CD1c-positive myeloid dendritic cell (primary cell): ENCODE results near the gene POU2AF1.

ENCODE experiments used
- DNase-seq: peaks from one replicate; pipeline ENCODE4 v3.0.0-alpha.2; 2016; ENCODE audit errors: extremely low spot score

POU2AF1 gene

GRCh38 chr11:111387363-111387762, 8.3 kb upstream of the POU2AF1 start:
- no peak for DNase-seq

- no peak for DNase-seq
These were observed 7.6 kb upstream of the POU2AF1 start for GRCh38 chr11:111386611-111387150.

GRCh38 chr11:111384494-111384893, 5.4 kb upstream of the POU2AF1 start:
- no peak for DNase-seq

GRCh38 chr11:111382451-111382850, 3.4 kb upstream of the POU2AF1 start:
- DNase-seq: no peak

GRCh38 chr11:111379602-111380136, 594 bp upstream of the POU2AF1 start:
- DNase-seq: no peak

GRCh38 chr11:111378185-111378860, 752 bp downstream of the POU2AF1 start:
- DNase-seq: no peak

- no peak for DNase-seq
These were observed 2.7 kb downstream of the POU2AF1 start for GRCh38 chr11:111376181-111376871.

- DNase-seq: no peak
These were observed 5.5 kb downstream of the POU2AF1 start for GRCh38 chr11:111373590-111373989.

- no peak for DNase-seq
These were observed 6.5 kb downstream of the POU2AF1 start for GRCh38 chr11:111372538-111372937.

- DNase-seq: no peak
These were observed 8.0 kb downstream of the POU2AF1 start for GRCh38 chr11:111370902-111371578.

- DNase-seq: no peak
These were observed 8.7 kb downstream of the POU2AF1 start for GRCh38 chr11:111370270-111370901.

- DNase-seq: no peak
These were observed 10.9 kb downstream of the POU2AF1 start for GRCh38 chr11:111368285-111368560.

GRCh38 chr11:111367411-111368284, 11.4 kb downstream of the POU2AF1 start:
- no peak for DNase-seq

GRCh38 chr11:111366560-111367410, 12.3 kb downstream of the POU2AF1 start:
- DNase-seq: no peak

- no peak for DNase-seq
These were observed 13.1 kb downstream of the POU2AF1 start for GRCh38 chr11:111365722-111366559.

- DNase-seq: no peak
These were observed 14.6 kb downstream of the POU2AF1 start for GRCh38 chr11:111364503-111364902.

GRCh38 chr11:111363985-111364384, 15.1 kb downstream of the POU2AF1 start:
- DNase-seq: no peak

GRCh38 chr11:111362887-111363411, 16.1 kb downstream of the POU2AF1 start:
- no peak for DNase-seq

GRCh38 chr11:111361874-111362273, 17.2 kb downstream of the POU2AF1 start:
- no peak for DNase-seq
